Thymus (tissue), 11 donors: Measurements from ENCODE around the gene SLC2A10. TPM values are rescaled to one million over a fixed set of nuclear protein-coding genes. Genes with fewer than 3 reads are reported as not detected.

Source experiments
- DNase-seq, 9 donors: peaks; one replicate each; pipeline ENCODE4 v3.0.0-alpha.2; 2013; ENCODE audit warnings: low spot score in 9 of 9, low read depth in 6 of 9, missing footprints in 1 of 9
- H3K27ac ChIP-seq, 2 donors: one replicate each; pipeline ENCODE4 v1.5.1; 2013; ENCODE audit warnings: control low read depth in 1 of 2, low read depth in 1 of 2, low read length in 1 of 2, mild to moderate bottlenecking in 1 of 2, moderate library complexity in 1 of 2
- H3K27me3 ChIP-seq, 2 donors: one replicate each; pipeline ENCODE4 v1.5.1; 2013; ENCODE audit warnings: low read length in 1 of 2; ENCODE audit not compliant: control insufficient read depth in 2 of 2, insufficient read depth in 1 of 2
- H3K36me3 ChIP-seq, 2 donors: one replicate each; pipeline ENCODE4 v1.5.1; 2013; ENCODE audit warnings: low read length in 1 of 2, mild to moderate bottlenecking in 1 of 2, moderate library complexity in 1 of 2; ENCODE audit not compliant: control insufficient read depth in 2 of 2, insufficient read depth in 2 of 2
- H3K4me1 ChIP-seq, 2 donors: one replicate each; pipeline ENCODE4 v1.5.1; 2013; ENCODE audit warnings: low read length in 2 of 2; ENCODE audit not compliant: control insufficient read depth in 2 of 2, insufficient read depth in 2 of 2
- H3K4me3 ChIP-seq, 2 donors: one replicate each; pipeline ENCODE4 v1.5.1; 2013; ENCODE audit warnings: low read length in 2 of 2, control low read depth in 1 of 2, mild to moderate bottlenecking in 1 of 2
- H3K9me3 ChIP-seq, 2 donors: one replicate each; pipeline ENCODE4 v1.5.1; 2013; ENCODE audit warnings: low read length in 1 of 2, mild to moderate bottlenecking in 1 of 2; ENCODE audit not compliant: control insufficient read depth in 2 of 2, insufficient read depth in 1 of 2
- WGBS: extraction: QIAGEN DNeasy Blood & Tissue Kit; methylation state at CpG from one replicate; pipeline ENCODE4 v1.1.7; 2013; 5-methylcytosine and 5-hydroxymethylcytosine counted together
- polyA plus RNA-seq: library from polyadenylated mRNA; stranded (reverse); fragments of 200-250 nt; gene quantifications from one replicate; pipeline ENCODE4 v1.2.3, GENCODE V29; 2013
- total RNA-seq: library from RNA; stranded (reverse); fragments of 120-200 nt; gene quantifications from one replicate; pipeline ENCODE4 v1.2.4, GENCODE V29; 2013
- donor health status: healthy.

Gene SLC2A10
- total and polyA plus RNA-seq, 2 donors, result 2.0 to 4.8 TPM

DNA sequence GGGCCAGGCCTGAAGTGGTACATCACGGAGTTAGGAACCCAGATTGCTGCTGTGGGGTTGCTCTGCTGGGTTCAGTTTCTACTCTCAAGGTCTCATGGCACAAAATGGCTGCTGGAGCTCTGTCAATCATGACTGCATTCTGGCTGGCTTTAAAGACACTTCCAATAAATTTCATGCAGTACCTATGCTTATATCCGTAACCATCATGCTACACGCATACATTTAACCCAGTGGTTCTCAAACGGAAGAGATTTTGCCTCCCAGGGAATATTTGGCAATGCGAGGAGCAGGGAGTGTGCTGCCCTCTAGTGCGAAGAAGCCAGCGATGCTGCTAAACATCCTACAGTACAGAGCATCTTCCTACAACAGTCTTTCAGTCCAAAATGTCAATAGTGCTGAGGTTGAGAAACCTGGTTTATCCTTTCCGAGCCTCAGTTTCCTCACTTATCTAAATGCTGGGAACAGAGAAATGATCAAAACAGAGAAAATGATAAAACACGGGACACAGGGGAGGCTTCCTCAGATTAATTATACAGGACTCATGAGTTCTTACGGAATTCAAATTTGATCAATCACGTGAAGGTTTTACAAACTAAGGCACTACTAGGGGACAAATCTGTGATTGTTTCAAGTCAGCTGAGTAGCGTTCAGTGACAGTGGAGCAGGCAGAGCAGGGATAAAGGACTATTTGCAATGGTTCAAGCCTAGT is 9.6 kb upstream of the SLC2A10 start:
- no peaks in the 10 kb centered on the region for H3K4me1 ChIP-seq
- H3K27ac ChIP-seq, result no peak overlapping the region
- H3K36me3 ChIP-seq, result no peaks in the 10 kb centered on the region
- DNase-seq, result peak in 1 of 9 donors; percentile 24
- no peak overlapping the region for H3K4me3 ChIP-seq
- H3K27me3 ChIP-seq, result peaks cover 0 to 4% of the 10 kb centered on the region in 2 donors
- WGBS, result 67% methylated on average over 12 of the region's 12 CpGs
- no peaks in the 10 kb centered on the region for H3K9me3 ChIP-seq

GRCh38 chr20:46700481-46700880 is 9.0 kb upstream of the SLC2A10 start:
- WGBS, result 94% methylated on average over 6 of the region's 6 CpGs
- Histone ChIP-seq H3K4me1 (no peaks in the 10 kb centered on the region), H3K4me3 (no peak overlapping the region), H3K27ac (no peak overlapping the region), H3K36me3 (no peaks in the 10 kb centered on the region), H3K9me3 (no peaks in the 10 kb centered on the region), H3K27me3 (peaks cover 0 to 6% of the 10 kb centered on the region in 2 donors)
- DNase-seq, result no peak

DNA sequence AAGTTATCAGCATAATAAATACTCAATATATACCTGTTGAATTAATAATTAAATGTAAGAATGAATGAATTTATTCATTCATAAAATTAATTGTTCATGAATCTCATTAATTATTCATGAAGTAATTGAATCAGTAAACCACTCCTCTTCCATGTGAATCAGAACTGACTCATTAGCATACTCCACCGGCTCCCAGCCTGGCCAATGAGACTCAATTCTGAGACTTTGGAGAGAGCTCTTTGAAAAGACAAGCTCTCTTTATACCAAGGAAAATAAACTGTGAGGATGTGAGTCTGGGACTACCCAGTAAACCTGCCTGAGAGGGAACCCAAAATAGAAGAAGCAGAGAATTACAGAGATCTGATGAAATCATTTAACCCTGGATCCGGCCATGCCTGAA is 8.4 kb upstream of the SLC2A10 start:
- no peak overlapping the region for H3K27ac ChIP-seq
- no peaks in the 10 kb centered on the region for H3K36me3 ChIP-seq
- no peak for DNase-seq
- H3K4me3 ChIP-seq, result no peak overlapping the region
- no peaks in the 10 kb centered on the region for H3K9me3 ChIP-seq
- peaks cover 0 to 6% of the 10 kb centered on the region in 2 donors for H3K27me3 ChIP-seq
- whole genome bisulfite sequencing, result 92% methylated on average over 2 of the region's 2 CpGs
- no peaks in the 10 kb centered on the region for H3K4me1 ChIP-seq

- no peaks in the 10 kb centered on the region for H3K4me1 ChIP-seq
- no peak for DNase-seq
- H3K27me3 ChIP-seq, result peaks cover 0 to 6% of the 10 kb centered on the region in 2 donors
- H3K9me3 ChIP-seq, result no peaks in the 10 kb centered on the region
- H3K27ac ChIP-seq, result no peak overlapping the region
- 91% methylated on average over 4 of the region's 4 CpGs for WGBS
- no peaks in the 10 kb centered on the region for H3K36me3 ChIP-seq
- no peak overlapping the region for H3K4me3 ChIP-seq
Measured at GRCh38 chr20:46701556-46701955, 7.9 kb upstream of the SLC2A10 start.

DNA sequence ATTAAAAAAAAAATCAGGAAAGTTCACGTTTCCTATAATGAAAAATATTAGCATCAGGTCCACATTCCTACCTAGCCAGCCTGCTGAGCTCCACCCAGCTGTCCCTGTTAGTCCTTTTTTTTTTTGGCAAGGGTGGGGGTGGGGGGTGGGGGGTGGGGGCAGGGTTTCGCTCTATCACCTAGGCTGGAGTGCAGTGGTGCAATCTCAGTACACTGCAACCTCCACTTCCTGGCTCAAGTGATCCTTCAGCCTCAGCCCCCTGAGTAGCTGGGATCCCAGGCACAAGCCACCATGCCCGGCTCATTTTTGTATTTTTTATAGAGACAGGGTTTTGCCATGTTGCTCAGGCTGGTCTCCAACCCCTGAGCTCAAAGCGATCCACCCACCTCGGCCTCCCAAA is 7.5 kb upstream of the SLC2A10 start:
- DNase-seq, result no peak
- WGBS, result 95% methylated on average over 5 of the region's 5 CpGs
- H3K27ac ChIP-seq, result no peak overlapping the region
- H3K4me3 ChIP-seq, result no peak overlapping the region
- H3K4me1 ChIP-seq, result no peaks in the 10 kb centered on the region
- no peaks in the 10 kb centered on the region for H3K9me3 ChIP-seq
- peaks cover 0 to 6% of the 10 kb centered on the region in 2 donors for H3K27me3 ChIP-seq
- no peaks in the 10 kb centered on the region for H3K36me3 ChIP-seq

DNA sequence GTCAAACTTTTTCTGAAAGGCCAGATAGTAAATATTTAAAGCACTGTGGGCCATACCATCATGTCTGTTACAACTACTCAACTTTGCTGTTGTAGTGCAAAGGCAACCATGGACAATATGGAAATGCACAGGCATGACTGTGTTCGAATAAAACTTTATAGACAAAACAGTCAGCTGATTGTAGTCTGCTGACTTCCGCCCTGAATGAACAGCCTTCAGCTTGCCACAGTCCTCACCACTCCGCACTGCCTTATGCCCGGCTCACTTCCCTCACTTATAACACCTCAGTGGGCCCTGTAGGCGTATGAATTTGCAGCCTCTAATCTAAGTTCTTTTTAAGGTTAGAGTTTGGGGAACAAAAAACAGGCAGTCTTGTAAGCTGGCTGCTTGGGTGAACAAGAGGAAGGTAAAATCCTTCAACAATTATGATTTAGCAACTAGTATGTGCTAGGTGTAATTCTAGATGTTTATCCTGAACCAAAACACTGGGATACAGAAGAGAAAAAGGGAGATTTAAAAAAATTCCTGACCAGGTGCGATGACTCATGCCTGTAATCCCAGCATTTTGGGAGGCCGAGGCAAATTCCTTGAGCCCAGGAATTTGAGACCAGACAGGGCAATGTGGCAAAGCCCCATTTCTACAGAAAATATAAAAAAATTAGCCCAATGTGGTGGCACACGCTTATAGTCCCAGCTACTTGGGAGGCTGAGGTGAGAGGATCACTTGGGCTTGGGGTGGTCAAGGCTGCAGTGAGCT is 6.8 kb upstream of the SLC2A10 start:
- 97% methylated on average over 8 of the region's 8 CpGs for WGBS
- Histone ChIP-seq H3K27me3 (peaks cover 0 to 6% of the 10 kb centered on the region in 2 donors), H3K27ac (no peak overlapping the region), H3K4me3 (no peak overlapping the region), H3K4me1 (no peaks in the 10 kb centered on the region), H3K36me3 (no peaks in the 10 kb centered on the region), H3K9me3 (no peaks in the 10 kb centered on the region)
- DNase-seq, result no peak

DNA sequence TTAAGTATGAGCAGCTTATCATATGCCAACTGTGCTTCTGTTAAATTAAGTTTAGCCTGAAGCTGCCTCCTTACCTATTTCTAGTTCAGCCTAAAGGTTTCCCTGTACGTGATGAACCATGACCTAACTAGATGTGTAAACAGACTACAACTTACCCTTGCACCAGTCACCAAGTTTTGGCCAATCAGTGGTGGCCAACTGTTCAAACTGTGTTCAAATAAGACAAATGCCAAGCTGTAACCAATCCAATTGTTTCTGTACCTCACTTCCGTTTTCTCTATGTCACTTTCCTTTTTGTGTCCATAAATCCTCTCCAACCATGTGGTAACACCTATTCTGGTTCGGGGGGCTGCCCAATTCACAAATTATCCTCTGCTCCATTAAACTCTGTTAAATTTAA is 6.0 kb upstream of the SLC2A10 start:
- Histone ChIP-seq H3K27ac (no peak overlapping the region), H3K4me3 (no peak overlapping the region), H3K4me1 (no peaks in the 10 kb centered on the region), H3K27me3 (peaks cover 0 to 13% of the 10 kb centered on the region in 2 donors), H3K9me3 (no peaks in the 10 kb centered on the region), H3K36me3 (no peaks in the 10 kb centered on the region)
- no peak for DNase-seq
- WGBS, result 90% methylated on average over 3 of the region's 3 CpGs

- no peaks in the 10 kb centered on the region for H3K9me3 ChIP-seq
- peaks cover 8 to 27% of the 10 kb centered on the region in 2 donors for H3K27me3 ChIP-seq
- 83% methylated on average over 7 of the region's 7 CpGs for WGBS
- H3K4me1 ChIP-seq, result no peaks in the 10 kb centered on the region
- no peak for DNase-seq
- H3K27ac ChIP-seq, result no peak overlapping the region
- no peaks in the 10 kb centered on the region for H3K36me3 ChIP-seq
- no peak overlapping the region for H3K4me3 ChIP-seq
Measured at GRCh38 chr20:46704714-46705377, 4.6 kb upstream of the SLC2A10 start.

DNA sequence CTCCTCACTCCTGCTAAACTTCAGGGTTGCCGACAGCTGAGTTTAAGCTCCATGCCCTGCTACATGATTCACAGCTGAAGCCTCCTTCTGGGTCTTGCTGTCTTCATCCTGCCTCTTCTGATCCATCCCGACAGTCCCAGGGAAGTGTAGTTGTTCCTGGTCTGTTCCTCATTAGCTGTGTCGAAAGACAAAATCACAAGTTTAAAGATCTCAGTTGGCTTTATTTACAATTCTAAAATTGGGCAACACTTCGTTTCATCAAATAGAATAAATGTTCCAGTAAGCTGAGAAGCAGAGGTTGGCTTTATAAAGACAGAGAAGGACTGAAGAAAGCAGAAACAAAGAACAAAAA is 4.1 kb upstream of the SLC2A10 start:
- H3K4me3 ChIP-seq, result no peak overlapping the region
- no peak overlapping the region for H3K27ac ChIP-seq
- H3K4me1 ChIP-seq, result no peaks in the 10 kb centered on the region
- peaks cover 11 to 29% of the 10 kb centered on the region in 2 donors for H3K27me3 ChIP-seq
- no peaks in the 10 kb centered on the region for H3K36me3 ChIP-seq
- 88% methylated on average over 4 of the region's 4 CpGs for WGBS
- DNase-seq, result no peak
- H3K9me3 ChIP-seq, result no peaks in the 10 kb centered on the region
